Endothelial cell of hepatic sinusoid (primary cell): ENCODE measurements around the gene PHF12.

Experiments
- in situ Hi-C: cut with HindIII; loops from 2 replicates; pipeline ENCODE4 v1.10.0; 2017; ENCODE audit warnings: low sequenced_read_pairs

PHF12 gene

DNA sequence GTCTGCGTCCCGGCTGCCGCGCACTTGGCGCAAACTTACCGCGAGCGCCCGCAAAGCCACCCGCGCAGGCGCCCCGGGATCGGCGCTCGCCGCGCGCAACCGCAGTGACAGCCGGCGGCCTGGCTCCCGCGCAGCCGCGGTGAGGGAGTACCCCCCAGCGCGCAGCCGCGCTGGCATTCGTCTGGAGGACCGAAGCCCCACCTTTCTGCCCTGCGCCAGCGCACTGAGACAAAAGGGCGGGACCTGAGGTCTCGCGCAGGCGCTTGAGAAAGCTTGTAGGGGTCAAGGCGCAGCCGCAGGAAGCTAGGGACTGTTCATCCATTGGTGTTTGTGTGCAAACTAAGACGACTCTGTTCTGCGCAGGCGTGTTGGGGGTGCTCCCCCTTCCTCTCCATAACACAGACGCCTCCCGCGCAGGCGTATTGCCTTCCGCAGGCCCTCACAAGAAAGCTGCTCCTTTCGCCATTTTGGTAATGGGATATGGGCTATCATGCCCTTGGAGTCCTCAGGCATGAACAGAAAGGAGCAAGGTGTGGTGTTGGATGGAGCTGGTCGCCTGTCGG lies at the start of gene PHF12:
PHF12 (minus strand) TSS at position 91 of the 563 bp plus-strand sequence. CDS start 558 bp downstream, outside the sequence.
- in situ Hi-C loops = loop anchor here (10.0 kb wide), 1 partner anchor 263 kb away; no protein-coding TSS in a partner anchor

DNA sequence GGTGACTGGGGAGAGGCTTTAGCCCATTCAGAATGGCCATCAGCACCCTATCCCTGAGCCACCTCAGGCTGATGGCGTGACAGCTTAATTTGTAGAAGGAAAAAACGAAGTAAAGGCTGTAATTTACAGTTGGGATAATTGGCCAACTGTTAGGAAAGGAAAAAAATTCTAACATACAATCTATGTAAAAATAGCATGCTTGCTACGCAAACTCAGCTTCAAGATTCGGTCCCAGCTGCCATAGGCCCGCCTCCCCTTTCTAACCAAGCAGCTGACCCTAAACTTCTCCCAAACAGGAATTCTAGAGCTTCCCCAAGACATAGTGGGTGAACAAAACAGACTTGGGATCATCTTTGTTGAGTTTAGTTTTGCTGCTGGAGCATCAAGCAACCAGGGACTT lies 49.7 kb upstream of the PHF12 start:
- in situ Hi-C loops = loop anchor here (5.0 kb wide), 1 partner anchor 76 kb away; no protein-coding TSS in a partner anchor

DNA sequence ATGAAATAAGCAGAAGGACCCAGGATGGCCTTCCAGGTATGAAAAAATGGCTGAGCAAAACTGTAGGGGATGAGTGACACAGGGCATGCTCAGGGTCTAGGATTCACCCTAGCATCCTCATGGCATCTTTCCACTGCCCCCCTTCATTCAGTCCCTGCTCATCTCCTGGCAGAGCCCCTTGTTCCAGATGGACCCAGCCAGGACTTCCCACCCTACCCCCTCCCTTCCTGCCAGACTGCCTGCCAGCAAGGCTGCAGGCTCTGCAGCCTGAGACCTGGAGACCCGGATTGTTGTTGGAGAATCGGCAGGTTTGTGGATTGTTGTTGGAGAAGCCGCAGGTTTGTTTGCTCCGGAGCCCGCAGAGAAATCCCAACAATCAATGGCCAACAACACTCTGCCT lies 47.9 kb upstream of the PHF12 start:
- in situ Hi-C loops = no loop called here

DNA sequence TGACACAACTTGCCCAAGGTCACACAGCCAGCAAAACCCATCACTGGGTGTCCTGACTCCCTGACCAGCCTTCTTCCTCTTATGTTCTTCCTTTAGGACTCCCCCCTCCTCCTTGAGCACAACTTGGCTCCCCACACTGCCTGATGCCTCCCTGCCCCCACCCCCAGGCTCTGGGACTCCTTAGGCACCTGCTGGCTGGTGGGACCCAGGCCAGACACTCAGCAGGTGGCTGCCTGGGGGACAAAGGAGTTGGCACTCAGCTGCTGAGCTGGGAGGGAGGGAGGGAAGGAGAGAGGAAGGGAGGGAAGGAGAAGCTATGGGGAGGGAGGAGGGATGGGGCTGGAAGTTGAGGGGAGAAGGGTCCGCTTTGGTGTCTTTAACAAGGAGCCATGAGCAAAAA lies 46.5 kb upstream of the PHF12 start:
- in situ Hi-C loops = no loop called here

DNA sequence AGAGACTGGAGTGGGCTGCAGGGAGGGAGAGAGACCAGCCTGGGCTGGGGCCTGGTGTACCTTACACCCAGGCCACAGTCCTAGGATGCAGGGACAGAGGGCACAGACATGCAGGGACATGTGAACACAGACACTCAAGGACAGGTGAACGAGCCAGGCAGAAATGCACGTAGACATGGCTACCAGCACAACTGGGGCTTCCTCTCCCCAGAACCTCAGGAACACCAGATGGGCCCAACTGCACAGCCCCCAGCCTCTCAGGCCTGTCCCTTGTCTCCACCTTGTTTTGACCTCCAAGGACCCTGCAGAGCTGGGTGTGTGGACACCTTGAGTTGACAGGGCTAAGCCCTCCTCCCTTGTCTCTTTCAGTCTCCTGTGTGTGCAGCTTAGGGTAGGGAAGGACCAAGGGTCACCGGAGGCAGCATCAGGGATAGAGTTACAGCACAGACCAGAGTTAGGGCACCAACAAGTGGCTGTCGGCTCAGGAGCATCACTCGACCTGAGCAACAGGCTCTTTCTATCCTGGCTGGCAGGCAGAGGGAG lies 45.3 kb upstream of the PHF12 start:
- in situ Hi-C loops = no loop called here

DNA sequence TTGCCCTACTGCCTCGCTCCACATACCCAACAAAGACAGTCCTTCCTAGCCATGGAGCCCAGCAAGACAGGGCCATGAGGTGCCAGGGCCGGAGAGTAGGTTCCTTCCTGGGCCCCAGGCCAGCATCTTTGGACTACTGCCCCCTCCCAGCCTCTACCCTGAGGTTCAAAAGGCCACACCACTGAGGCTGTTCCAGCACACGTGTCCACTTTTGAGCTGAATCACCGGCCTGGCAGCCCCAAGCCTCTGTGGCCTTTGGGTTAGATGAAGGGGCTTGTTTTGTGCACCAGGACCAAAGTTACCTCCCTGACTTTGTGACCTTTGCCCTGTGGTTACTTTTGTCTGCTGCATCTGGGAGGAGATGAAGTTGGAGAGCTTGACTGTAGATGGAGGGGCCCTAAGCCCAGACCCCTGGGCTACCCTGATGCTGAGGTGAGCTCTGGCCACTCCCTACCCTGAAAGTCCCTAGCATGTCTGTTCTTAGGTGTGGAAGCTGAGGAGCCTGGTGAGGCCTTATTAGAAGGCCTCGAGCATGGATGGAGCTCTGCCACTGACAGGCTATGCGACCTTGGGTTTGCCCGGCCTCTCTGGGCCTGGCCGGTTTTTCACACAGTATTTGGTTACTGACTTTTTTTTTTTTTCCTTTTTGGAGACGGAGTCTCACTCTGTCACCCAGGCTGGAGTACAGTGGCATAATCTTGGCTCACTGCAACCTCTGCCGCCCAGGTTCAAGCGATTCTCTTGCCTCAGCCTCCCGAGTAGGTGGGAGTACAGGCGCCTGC lies 42.5 kb upstream of the PHF12 start:
- in situ Hi-C loops = no loop called here

DNA sequence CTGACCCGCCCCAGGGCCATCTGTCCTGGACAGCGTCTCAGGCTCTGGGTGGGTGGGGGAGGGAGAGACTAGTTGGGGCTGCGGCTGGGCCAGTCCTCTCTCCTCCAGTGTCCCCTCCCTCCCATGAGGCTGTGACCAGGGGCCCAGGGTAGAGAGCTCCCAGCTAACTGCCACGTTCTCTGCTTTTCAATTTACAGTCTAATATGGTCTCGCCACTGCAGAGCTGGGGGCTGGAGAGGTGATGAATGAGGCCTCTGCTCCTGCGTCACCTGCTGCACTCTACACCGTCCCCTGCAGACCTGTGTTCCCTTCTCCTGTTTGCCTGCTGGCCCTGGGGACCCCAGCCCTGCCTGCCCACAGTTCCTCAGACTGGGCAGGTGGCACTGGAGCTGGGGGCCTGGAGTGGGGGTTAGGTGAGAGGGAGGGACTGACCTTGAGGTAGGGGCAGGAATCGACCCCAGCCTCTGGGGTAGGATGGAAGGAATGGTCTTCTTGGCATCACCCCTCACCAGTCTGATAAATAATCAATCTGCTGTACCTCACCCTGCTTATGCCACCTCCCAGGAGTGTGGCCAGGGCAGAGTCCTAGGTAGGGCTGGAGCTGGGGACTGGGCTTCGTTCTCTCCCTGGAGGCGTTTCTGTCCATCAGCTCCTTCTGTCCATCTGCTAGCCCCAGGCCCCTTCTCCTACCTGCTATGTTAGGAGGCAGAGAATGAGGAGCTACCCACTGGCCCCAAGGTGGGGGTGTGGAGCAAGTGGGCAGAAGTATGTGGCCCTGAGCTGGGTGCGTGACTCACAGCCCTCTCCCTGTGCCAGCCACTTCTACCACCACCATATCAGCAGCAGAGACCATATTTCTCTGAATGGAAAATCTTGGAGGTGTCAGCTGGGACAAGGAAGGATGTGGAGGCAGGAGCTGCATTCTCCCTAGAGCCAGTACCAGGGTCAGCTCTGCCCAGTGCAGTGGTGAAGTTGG lies 41.6 kb upstream of the PHF12 start:
- in situ Hi-C loops = no loop called here

DNA sequence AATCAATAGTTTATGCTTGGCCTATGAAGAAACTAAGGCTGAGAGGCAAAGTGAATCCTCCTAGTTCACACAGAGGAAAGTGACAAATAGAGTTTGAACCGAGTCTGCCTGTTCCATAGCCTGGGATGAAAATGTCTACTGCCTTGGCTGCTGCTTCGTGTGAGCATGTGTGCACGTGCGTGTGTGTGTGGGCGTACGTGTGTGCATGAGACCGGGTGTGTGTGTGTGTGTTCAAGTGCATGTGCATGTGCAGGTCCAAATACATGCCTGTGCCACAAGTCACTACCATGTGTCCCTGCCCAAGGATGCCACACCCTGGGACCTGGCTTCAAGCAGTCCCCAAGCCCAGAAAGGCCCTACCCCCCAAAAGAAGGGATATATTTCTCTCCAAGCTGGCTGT lies 40.9 kb upstream of the PHF12 start:
- in situ Hi-C loops = no loop called here

GRCh38 chr17:28991779-28992178 lies 40.5 kb upstream of the PHF12 start:
- in situ Hi-C loops = no loop called here

DNA sequence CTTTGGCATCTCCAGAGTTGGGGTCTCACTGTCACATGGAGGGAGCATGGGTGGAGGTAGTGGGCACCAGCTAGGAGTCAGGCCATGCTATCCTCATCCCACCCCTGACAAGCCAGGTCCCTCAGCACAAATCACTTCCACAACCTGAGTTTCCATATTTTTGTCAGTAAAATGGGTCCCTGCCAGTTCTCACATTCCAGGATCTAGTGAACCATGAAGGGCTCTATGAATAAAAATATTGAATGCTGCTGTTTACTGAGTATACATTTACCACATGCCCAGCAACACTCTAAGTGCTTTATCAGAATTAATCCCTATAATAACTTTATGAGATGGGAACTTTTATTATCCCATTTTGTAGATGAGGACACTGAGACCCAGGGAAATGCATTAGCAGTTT lies 37.7 kb upstream of the PHF12 start:
- in situ Hi-C loops = no loop called here

- in situ Hi-C loops = no loop called here
Observed at GRCh38 chr17:28988475-28988874, 37.2 kb upstream of the PHF12 start.

- in situ Hi-C loops = no loop called here
Observed at GRCh38 chr17:28986714-28987655, 35.7 kb upstream of the PHF12 start.

- in situ Hi-C loops = no loop called here
Observed at GRCh38 chr17:28985950-28986713, 34.8 kb upstream of the PHF12 start.

DNA sequence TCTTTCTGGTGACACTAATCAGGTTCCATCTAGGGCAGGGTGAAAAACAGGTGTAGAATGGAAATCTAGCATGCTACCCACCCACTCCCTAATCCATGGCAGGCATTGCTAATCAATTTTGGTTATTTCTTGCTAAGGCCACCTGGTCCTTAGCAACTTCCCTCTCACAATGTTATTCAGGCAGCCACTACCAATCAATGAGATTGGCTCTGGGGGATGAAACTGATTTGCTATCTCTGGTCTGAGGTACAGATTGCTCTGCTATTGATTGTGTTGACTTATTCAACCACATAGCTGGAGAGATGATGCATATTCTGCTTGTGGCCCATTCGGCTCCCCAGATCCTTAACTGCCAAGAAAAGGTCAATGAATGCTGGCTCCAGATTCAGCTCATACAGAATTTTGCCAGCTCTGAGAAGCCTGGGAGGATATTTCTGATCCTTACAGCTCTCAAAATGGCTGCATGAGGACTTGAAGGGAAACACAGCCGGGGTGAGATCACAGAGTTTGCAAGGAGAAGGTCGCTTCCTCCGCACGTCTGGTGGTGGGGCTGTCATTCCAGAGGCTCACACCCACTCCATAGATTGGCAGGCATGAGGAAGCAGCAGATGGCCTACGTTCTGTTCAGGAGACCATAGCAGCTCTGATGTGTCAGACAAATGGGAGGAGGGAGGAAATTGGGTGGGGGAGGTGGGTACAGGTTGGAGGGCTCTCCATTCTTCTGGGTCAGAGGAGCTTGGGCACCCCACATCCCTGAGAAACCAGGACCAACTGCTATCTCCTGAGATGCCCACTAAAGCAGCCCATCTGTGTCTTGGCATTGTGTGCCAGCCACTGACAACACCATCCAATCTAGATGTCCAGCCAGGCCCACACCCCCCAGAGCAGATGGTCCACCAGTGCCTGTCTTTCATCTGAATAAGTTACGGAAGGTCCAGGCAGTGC lies 32.2 kb upstream of the PHF12 start:
- in situ Hi-C loops = no loop called here

DNA sequence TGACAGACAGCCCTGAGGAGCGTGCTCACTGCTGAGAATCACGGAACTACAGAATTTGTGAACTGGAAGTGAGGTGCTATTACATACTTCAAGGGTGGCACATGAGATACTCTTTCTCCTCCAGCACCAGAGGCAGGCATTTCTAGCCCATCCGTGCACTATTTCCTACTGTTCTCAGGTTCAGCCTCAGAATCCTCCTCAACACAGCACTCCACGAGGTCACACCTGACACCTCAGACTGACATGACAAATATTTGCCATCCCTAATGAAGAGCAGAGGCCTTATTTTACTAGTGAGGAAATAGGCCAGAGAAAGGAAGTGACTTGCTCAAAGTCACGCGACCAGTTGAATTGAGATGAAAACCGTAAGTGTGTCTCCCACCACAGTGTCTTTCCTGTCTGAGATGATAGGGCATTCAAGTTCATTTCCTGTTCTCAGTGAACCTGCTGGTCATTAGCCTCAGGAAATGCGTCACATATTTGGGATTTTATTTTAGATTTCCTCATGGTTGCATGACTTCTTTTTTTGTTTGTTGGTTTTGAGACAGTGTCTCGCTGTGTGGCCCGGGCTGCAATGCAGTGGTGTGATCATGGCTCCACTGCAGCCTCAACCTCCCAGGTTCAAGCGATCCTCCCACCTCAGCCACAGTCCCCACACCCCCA lies 30.9 kb upstream of the PHF12 start:
- in situ Hi-C loops = no loop called here

DNA sequence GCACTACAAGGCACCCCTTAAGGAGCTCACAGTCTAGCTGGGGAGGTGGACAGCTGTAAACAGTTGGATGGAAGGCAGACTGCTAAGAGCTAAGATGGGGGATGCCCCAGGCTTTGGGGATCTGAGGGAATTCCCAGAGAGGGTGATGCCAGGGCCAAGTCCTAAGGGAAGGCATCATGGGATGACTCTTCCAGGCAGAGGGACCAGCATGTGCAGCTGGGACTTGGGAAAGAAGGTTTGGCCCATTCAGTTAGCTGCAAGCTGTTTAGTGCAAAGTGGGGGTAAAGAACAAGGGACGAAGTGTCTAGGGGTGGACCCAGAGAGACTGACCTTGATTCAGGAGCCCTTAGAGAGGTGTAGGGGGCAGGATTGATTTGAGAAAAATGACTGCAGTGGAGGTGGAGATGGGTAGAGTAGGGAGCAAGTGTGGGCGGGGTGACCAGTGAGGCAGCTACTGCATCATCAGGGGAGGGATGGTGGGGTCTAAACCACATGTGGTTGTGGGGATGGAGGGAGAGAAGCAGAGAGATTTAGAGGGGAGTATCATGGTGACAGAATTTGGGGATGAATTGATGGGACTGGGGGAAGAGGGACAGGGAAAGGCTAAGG lies 27.1 kb upstream of the PHF12 start:
- in situ Hi-C loops = no loop called here

- in situ Hi-C loops = no loop called here
Observed at GRCh38 chr17:28977659-28978355, 26.5 kb upstream of the PHF12 start.
